NOMO-1 (cell line): ENCODE results near the gene SYCP2L.
"Not testable (repeated sequence)": the region's sequence is repeated elsewhere in the genome, so short reads cannot be mapped to it uniquely, and the experiment has no call there.

ENCODE experiments used
- DNase-seq, 2 experiments: peaks; one replicate each; lab custom pipeline; 2025; ENCODE audit not compliant: unreplicated experiment in 2 of 2; lab: John Stamatoyannopoulos, UW

Gene SYCP2L

DNA sequence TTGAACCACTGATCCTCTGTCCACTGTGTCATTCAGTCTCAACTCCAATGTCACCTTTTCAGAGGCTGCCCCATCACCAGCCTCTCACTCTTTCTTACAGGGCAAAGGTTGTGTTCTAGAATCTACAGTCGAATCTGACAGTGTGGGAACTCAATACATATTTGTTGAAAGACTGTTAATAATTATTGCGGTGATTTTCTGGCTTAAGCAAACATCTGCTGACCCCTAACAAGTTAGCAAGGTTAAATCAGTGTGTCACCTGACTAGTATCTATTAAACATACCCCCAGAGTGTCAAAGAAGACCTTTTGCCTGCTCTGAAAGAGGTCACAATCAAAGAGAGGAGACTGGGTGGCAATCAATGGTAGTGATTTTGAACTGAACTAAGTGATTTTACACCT, 115.3 kb downstream of the SYCP2L start:
- DNase-seq, result no peak

DNA sequence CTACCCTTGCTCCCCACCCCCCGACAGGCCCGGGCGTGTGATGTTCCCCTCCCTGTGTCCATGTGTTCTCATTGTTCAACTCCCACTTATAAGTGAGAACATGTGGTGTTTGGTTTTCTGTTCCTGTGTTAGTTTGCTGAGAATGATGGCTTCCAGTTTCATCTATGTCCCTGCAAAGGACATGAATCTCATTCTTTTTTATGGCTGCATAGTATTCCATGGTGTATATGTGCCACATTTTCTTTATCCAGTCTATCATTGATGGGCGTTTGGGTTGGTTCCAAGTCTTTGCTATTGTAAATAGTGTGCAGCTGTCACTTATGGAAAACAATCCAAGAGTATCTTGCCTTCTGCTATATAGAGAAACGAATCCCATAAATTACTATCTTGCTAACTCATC, 116.4 kb downstream of the SYCP2L start:
- DNase-seq, result not testable (repeated sequence)

DNA sequence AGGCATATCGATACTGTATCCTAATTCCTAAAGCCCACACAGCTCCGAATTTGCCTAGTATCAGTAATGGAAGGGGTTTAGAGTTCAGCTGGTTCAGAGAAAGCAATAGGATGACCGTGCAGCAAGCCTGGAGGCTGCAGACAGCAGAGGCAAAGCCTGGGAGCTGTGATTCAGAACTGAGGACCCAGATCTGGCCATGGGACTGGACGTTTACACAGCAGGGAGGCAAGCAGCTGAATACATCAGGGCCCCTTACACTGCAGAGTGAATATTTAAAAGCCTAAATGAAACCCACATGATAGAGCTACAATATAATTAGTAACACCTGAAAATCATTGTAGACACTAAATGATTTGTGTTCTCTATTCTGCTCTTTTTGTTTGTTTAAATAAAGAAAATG, 119.2 kb downstream of the SYCP2L start:
- no peak for DNase-seq

DNA sequence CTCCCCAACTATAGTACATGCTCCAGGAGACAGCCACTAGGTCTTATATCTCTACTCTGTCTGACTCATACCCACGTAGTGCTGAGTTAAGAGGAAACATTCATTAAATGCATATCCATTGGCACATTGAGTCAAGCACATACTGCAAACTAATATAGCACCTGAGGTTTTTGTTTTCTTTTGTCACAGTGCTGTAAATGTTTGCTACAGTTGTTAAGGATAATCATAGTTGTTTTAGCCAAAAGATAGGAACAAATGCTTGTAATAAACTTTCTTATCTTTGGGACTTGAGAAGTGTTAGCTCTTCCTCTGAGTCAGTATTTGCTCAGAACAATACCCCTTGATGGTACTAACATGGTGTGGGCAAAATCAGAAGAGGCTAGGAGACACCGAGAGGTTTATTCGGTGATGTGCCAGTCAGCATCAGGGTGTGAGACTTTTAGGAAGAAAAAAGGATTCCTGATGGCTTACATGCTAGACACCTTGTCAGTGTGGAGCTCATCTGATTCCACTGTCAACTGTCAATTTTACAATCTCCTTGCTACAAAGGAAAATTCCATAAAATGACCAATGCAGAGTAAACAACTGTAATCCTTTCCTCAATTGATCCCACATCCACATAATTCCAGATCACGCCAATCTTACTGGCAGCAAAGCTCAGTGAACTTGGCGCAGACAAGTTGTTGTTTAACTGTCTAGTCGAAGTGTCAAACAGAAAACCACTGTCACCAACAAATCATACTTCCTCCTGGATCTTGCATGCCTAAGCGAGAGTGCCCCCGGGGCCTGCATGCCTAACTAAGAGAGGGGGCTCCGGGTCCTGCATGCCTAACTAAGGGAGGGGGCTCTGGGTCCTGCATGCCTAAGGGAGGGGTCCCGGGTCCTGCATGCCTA, 121.1 kb downstream of the SYCP2L start:
- DNase-seq, result no peak

DNA sequence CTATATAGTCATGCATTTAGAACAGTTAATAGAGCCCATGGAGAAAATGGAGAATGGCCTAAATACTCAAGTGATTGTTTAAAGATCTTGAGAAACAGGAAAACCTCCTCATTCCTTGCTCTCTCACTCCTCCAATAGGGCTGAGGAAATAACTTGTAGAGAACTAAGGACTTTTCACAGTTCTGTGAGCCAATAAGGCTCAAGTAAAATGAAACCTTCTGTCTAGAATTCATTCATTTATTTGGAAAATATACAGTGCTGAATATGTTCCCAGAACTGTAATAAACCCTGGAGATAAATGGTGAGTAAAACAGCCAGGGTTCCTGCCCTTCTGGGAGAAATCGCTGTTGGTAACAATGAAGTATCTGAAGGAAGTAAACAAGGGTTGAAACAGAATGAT, 122.0 kb downstream of the SYCP2L start:
- no peak for DNase-seq

DNA sequence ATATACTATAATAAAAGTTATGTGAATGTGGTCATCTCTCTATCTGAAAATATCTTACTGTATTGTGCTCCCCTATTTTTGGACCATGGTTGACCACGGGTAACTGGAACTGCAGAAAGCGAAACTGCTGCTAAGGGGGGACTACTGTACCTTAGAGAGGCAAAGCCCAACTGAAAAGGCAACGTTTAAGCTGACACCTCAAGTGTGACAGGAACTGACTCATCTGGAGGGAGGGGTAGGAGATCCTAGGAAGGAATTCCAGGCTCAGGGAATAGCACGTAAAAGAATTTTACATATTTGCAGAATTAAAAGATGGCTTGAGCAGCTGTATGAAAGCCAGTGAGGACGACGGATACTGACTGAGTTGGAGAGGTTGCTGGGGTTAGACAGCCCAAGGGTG, 122.5 kb downstream of the SYCP2L start:
- DNase-seq, result no peak

DNA sequence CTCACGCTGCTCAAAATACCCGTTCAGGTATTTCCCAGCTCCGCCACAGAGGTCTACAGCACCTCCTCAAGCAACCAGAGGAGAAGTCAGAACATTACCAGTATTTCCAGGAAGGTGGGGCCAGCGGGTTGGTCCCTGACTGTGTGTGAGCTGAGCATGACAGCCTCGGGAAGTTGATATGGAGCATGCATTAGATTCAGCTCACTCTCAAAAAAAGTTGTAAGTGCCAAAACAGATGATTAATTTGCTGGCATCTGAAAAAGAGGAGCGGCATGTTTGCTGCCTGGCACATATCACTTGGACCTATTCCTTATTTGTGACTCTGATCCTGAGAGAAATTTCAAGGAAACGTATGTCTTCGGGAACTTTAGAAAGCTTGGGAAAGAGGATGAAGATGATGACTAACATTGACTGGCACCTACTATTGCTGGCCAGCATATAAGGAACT, 125.0 kb downstream of the SYCP2L start:
- DNase-seq, result no peak

DNA sequence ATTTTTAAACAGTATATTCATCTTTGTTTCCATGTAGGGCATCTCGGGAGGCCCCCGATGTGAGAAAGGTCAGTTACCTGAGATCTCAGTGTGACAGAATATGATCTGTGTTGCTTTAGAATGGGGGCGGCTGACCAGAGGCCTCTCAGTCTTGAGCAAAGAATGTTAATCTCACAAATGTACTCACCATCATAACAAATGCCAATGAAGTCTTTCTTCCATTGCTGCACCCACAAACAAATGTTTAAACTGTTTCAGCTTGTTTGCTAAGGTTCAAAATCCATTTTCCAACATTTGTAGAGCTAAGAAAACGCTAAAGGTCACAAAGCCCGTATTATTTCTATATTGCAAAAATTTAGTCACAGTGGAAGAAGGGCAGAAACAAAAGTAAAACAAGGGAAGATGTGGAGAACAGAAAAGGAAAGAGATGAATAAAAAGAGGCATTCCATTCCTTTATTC, 125.5 kb downstream of the SYCP2L start:
- no peak for DNase-seq

DNA sequence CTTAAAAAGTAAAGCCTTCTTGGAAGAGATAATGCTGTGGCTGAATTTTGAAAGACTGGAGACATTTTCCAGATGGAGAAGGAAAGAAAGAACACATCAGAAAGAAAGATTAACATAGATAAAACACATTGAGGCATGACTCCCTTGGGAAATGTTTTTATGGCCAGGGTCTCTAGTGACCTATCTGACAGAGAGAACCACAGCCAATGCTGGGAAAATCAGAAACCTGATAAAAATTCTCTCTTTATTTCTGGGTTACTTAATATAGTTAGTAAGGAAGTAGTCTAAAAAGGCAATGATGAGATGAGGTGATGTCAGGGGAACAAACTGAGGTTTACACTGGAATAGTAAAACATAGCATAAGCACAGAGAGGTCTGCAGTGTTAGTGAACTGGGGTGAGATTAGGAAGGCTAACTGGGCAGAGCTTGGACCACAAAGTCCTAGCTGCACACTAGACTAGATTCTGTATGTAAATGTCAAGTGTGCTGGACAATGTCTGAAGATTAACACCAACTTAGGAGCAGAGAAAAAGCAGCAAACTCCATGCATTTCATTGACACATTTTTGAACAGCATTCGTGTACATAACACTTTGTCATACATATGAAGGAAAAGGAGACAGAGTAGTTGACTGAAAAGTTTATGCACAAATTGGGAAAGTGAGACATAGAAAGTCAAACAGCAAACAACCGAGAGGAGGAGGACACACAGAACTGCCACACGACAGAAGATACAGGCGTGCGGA, 126.3 kb downstream of the SYCP2L start:
- no peak for DNase-seq

DNA sequence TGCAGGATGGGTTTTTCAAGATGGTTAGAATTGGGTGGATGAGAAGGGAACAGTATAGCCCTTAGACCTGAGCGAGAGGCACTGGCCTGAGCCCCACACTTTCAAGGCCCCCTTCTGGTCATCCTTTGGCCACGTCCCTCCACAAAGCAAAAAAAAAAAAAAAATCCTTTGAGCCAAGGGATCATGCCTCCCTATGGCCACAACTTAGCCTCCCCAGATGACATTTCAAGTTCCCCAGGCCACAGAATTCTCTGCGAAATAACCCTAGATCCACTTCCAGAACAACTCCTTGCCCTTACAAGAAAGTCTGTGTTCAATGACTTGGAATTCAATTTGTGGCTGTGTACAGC, 126.8 kb downstream of the SYCP2L start:
- no peak for DNase-seq

DNA sequence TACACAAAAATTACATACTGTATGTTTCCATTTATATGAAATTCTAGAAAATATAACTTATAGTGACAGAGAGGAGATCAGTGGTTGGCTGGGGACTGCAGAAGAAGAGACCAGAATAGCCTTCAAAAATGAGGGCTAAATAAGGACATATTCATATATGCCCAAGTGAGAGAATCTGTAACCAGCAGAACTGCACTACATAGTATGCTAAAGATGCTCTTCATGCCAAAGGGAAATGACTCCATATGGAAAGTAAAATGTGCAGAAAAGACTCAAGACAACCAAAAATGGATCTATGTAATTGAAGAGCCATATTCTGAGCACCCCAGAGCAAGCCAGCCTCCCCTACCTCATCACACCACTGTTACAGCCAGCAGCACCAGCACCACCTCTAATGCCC, 128.2 kb downstream of the SYCP2L start:
- no peak for DNase-seq

DNA sequence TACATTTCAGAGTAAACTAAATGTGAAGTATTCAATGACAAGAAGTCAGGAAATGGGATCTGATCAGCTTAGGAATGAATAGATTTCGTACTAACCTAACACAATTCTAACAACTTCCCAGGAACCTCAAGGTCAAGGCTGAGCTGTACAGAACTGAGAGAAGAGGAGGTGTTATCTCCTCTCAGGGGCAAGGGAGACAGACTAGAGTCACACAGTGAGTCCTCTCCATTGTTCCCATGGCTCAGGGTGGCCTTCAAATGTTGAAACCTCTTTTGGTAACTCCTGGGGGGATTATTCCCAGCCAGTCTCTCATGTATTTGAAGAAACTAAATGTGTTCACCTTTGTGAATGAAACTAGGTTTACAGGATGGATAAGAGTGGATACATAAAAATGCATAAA, 129.6 kb downstream of the SYCP2L start:
- DNase-seq, result no peak

DNA sequence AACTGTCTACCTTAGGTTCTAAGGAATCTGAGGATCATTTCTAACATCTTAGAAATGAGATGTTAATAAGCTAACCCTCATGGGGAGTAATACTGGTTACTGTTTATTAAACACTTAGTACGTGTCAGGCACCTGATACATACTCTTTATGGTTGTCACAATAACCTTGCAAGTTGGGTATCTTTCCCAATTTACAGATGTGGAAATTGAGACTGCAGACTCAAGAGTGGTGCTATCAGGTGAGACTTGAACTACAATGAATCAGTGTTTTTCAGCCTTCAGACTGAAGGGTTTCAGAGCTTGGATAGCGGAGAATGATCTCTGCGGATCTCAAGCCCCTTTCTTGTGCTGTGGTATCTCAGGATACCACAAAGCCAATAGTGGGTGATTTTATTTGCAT, 130.2 kb downstream of the SYCP2L start:
- DNase-seq, result no peak

DNA sequence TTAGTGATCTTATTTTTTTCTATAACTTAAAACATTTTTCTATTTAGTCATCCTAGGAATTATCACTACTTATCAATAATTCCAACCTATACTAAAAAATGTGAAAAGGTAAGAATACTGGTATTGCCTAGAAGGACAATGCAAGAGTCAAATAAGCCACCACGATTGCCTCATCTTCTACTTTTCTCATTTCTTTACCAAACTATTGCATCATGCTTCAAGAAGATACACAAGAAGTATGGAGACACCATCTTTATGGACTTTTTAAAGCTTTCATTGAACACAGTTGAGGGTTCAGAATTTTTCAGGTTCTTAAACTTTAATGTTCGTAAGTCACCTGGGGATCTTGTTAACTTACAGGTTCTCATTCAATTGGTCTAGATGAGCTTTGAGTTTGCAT, 131.4 kb downstream of the SYCP2L start:
- peak in 1 of 2 experiments; percentile 9 for DNase-seq

DNA sequence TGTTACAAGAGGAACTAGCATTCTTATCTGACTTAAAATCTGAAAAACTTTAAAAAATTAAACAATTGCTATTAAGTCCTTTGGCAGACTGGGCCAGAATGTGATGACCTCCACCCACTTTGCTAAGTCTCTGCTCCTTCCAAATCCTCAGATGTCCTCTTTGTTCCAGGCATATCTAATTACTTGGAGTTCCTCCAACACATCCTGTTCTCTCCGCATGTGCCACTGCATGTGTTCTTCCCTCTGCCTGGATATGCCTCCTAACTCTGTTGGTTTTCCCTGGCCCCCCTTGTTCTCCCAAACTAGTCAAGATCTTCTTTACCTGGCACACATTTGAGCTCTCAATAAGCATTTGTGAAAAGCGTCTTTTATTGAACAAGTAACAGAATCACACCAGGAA, 134.2 kb downstream of the SYCP2L start:
- DNase-seq, result no peak

DNA sequence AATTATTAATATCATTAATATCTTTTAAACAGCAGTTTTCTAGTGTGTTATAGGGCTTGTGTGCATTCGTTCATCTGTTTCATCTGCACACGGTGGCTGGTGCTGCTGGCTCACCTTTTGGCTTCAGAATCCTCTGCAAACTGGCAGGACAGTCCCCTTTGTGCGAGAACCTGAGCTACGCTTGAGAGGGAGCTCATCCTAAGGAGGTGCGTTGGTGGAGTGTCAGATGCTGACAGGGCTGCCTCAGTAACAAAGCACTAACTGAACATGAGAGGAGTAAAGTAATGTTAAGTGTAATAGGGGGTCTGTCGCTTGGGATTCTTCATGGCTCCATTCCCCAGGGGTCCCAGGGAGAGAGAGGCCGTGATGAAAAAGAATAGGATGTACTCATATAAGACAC, 134.9 kb downstream of the SYCP2L start:
- no peak for DNase-seq

DNA sequence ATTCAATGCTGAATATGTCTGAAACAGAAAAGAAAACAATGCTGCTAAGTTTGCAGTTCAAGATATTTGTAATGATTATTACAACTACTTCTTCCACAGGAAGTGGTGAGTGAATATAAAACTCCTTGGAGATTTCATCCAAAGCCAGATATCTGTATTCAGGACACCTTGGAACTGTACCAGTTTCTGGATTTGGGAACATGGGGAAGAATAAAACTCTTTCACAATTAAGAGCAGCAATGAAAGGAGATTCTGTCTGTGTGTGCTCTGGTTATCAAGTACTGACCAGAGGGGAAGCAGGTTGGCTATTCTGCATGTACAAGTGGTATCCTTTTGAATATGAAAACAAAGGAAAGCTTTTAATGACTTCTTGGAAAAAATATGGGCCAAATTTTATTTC, 136.2 kb downstream of the SYCP2L start:
- no peak for DNase-seq
